Anterior cingulate cortex (tissue), 58 donors: ENCODE measurements around the gene FBP2.

Experiments used
- DNase-seq, 58 donors: peaks; one replicate each; lab custom pipeline; 2025; lab: John Stamatoyannopoulos, UW

FBP2 gene

DNA sequence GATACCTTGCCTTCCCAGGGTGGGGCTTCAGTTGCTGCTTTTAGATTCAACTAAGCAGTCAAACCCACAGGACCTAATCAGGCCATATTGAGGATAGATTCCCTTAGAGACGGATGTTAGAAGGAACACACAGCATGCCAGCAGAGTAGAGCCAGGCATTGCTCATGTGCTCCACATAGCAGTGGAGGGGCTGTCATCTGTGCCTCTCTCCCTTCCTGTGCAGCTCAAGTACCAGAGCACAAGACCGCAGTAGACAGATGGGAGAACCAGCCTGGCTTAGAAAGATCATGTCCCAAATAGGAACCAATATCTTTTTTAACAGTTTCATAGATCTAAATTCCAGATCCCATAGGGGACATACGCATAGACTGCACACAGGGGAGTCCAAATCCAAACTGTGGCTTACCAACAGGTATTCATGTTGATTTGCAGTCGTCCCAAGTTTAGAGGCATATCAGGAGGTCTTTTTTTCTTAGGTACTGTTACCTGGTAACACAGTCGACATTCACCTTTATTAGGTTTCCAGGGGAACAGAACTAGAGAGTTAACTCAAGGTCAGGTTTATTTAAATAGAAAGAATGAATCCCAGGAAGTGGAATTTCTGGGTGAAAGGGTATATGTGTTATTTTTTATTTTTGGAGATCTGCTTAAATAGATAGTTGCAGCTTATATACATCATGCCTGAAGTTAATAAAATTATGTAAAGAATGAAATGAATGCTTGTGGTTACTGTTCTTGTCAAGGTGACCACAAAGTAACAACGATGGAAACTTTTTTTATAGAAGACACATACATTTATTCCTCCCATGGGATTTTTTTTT, 82.3 kb downstream of the FBP2 start:
- no peak for DNase-seq
